GM10248 (cell line): ENCODE measurements around the gene ZNF236.

Experiments
- CTCF ChIA-PET: fragments of 300-600 bp; sonication (Branson Sonifier 250); formaldehyde crosslinking; extraction: SDS; loops from one replicate; lab custom pipeline; 2021; ENCODE audit warnings: antibody characterized with exemption; lab: Yijun Ruan, JAX
- POLR2A ChIA-PET: fragments of 350-650 bp; sonication (Branson Sonifier 250); formaldehyde crosslinking; extraction: SDS; loops from one replicate; lab custom pipeline; 2020; ENCODE audit warnings: antibody characterized with exemption; lab: Yijun Ruan, JAX
- DNase-seq: peaks from one replicate; pipeline ENCODE4 v3.0.0; 2012; ENCODE audit errors: extremely low spot score
- CTCF ChIP-seq: IDR thresholded peaks from 2 replicates; pipeline ENCODE4 v1.5.1; 2012; ENCODE audit warnings: mild to moderate bottlenecking, low read depth; ENCODE audit errors: extremely low read depth, missing control alignments, control extremely low read depth

The ZNF236 gene

GRCh38 chr18:77000527-77000926 is 178.2 kb downstream of the ZNF236 start:
- POLR2A ChIA-PET, result no interaction called here
- DNase-seq, result peak; percentile 74
- CTCF ChIA-PET, result interaction anchor here (0.7 to 3.9 kb wide), 54 partner anchors 10 to 650 kb away, joined by 3 to 57 read pairs (median 4); no protein-coding TSS in a partner anchor

GRCh38 chr18:77001041-77001440 is 178.7 kb downstream of the ZNF236 start:
- POLR2A ChIA-PET, result no interaction called here
- CTCF ChIA-PET, result interaction anchor here (0.9 to 3.9 kb wide), 40 partner anchors 10 to 650 kb away, joined by 3 to 57 read pairs (median 5); no protein-coding TSS in a partner anchor
- no peak for TF ChIP-seq CTCF
- DNase-seq, result no peak

More at GRCh38 chr18:77000527-77000926, 178.2 kb downstream of the ZNF236 start:
- TF ChIP-seq CTCF, result peak; percentile 96

GRCh38 chr18:77001979-77002378 is 179.6 kb downstream of the ZNF236 start:
- POLR2A ChIA-PET, result no interaction called here
- CTCF ChIA-PET, result interaction anchor here (2.0 to 3.9 kb wide), 7 partner anchors 12 to 210 kb away, joined by 7 to 48 read pairs (median 17); no protein-coding TSS in a partner anchor
- TF ChIP-seq CTCF, result no peak
- no peak for DNase-seq

- ChIA-PET POLR2A (interaction anchor here (0.6 kb wide), 1 partner anchor 134 kb away, joined by 5 read pairs; no protein-coding TSS in a partner anchor), CTCF (interaction anchor here (0.8 to 4.0 kb wide), 8 partner anchors 14 to 209 kb away, joined by 3 to 18 read pairs (median 7); no protein-coding TSS in a partner anchor)
- DNase-seq, result no peak
- no peak for TF ChIP-seq CTCF
These were observed 180.1 kb downstream of the ZNF236 start for GRCh38 chr18:77002496-77002895.

GRCh38 chr18:77003316-77003715 is 181.0 kb downstream of the ZNF236 start:
- ChIA-PET CTCF (interaction anchor here (1.1 to 4.0 kb wide), 10 partner anchors 9 to 208 kb away, joined by 3 to 18 read pairs (median 4); no protein-coding TSS in a partner anchor), POLR2A (no interaction called here)
- TF ChIP-seq CTCF, result no peak
- DNase-seq, result no peak

- CTCF ChIA-PET, result interaction anchor here (0.8 to 4.0 kb wide), 14 partner anchors 8 to 207 kb away, joined by 3 to 18 read pairs (median 4); no protein-coding TSS in a partner anchor
- no peak for DNase-seq
- POLR2A ChIA-PET, result no interaction called here
- TF ChIP-seq CTCF, result no peak
These were observed 182.4 kb downstream of the ZNF236 start for GRCh38 chr18:77004555-77005380.
